ENCODE measurements around the gene FLT4. TPM values are rescaled to one million over a fixed set of nuclear protein-coding genes. Genes with fewer than 3 reads are reported as not detected.

The FLT4 gene
- total RNA-seq, 1 experiment from 2014 or later, result not detected

GRCh38 chr5:180627386-180628120 lies 21.8 kb downstream of the FLT4 start:
- DNase-seq (ENCODE audit: low spot score), result no peak

DNA sequence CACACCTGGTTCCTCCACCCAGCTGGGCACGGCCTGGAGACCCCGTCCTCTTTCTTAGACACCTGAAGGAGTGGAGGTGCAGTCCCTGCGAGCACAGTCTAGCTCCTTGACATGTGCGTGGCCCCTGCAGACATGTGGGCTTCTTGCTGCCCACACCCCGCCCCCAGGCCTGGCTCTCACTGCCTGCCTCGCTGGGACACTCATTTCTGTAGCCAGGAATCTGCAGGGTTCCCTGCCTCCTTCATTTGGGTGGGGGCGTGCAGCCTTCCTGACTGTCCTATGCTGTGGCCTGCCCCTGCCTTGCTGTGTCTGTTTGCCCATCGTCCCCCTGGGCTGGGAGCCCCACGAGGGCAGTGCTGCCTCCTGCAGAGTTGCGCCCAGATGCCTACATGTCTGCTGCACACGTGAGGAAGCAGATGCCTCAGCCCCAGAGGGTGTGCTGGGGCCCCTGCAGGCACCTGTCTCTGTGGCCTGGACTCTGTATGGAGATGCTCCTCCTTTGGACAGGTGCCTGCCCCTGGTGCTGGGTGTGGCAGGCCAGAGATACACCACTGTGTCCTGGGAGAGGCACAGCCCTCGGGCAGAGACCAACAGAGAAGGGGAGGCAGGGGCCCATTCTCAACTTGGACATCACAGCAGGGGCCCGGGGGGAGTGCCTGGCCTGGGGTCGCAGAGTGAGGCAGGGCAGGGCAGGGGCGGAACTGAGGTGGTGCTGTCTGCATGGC lies 22.6 kb downstream of the FLT4 start:
- no peak for DNase-seq (ENCODE audit: low spot score)

GRCh38 chr5:180625791-180626660 lies 23.4 kb downstream of the FLT4 start:
- DNase-seq (ENCODE audit: low spot score), result no peak

DNA sequence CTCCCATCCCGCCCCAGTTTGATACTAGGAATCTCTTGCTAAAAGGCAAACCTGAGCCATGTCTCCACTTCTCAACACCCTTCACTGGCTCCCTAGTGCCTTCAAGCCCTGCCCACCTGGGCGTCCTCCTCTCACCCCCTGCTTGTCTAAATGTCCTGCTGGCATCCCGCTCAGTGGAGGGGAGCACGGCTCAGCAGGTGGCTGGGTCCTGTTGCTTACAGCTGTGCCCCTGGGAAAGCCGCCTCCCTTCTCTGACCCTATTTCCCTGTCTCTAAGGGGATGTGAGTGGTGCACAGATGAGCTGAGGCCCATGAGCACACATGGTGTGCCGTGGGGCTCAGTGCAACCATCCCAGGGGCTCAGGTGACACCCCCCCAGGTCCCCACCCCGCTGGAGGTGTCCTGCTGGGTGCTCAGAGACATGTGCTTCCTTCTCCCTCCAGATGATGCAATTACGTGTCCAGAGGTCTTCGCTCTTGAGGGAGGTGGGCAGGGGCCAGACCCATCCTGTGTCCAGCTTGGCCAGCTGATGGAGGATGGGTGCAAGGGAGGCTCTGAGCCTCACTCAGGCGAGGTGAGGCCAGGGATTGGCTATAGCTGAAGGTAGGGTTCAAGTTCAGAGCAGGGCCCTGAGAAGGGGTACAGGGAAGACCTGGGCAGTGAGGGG lies 24.1 kb downstream of the FLT4 start:
- no peak for DNase-seq (ENCODE audit: low spot score)

- no peak for DNase-seq (ENCODE audit: low spot score)
These were observed 24.8 kb downstream of the FLT4 start for GRCh38 chr5:180624587-180624986.

DNA sequence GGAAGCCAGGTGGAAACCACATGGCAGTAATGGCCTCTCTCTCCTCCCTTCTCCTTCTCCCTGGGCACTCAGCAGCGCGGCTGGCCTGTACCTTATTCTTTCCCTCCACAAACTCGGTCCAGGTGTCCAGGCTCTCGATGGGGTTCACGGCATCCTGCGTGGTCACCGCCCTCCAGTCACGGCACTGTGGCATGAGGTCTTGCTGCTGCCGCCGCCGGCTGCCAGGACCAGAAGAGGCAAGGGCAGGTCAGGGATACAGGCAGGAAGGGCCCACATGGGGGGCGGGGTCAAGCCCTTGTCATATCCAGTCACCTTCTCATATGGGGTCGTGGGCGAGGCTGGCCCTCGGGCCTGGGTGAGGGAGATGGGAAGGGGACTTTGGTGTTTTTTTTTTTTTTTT lies 25.6 kb downstream of the FLT4 start:
- DNase-seq (ENCODE audit: low spot score), result no peak

DNA sequence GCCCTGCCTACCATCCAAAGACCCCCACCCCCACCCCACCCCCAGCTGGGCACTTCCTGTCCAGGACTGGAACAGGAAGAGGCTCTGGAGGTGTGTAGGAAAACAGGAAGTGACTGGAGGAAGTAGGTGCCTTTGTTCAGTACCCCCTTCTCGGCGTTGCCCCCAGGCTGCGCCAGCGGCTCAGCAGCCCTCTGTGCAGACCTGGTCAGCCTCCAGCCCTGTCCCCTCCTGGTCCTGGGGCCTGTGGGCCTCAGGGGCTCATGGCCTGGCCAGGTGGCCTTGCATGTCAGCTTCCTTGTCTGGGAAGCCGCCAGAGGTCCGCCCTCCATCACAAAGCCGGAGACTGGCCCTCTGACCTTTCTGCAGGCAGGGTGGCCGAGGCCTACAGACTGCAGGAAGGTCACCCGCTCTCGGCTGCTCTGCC lies 26.0 kb downstream of the FLT4 start:
- DNase-seq (ENCODE audit: low spot score), result no peak

DNA sequence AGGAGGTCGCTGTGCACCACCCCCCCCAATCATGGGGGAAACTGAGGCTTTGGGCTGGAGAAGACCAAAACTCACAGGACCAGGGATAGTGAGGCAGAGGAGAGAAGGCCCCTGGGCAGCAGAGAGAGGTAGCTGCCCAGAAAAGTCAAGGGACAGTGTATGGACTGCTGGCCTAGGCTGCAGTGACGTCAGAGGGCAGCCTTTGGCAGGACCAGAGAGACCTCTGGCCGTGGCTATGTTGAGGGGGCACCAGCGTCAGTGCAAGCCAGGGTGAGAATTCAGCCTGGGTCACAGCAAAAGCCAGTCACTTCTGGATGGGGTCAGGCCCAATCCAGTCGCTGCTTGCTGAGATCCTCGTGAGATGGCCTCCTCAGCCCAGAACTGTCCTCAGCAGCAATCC lies 26.5 kb downstream of the FLT4 start:
- no peak for DNase-seq (ENCODE audit: low spot score)

GRCh38 chr5:180621311-180621710 lies 28.1 kb downstream of the FLT4 start:
- DNase-seq (ENCODE audit: low spot score), result no peak

DNA sequence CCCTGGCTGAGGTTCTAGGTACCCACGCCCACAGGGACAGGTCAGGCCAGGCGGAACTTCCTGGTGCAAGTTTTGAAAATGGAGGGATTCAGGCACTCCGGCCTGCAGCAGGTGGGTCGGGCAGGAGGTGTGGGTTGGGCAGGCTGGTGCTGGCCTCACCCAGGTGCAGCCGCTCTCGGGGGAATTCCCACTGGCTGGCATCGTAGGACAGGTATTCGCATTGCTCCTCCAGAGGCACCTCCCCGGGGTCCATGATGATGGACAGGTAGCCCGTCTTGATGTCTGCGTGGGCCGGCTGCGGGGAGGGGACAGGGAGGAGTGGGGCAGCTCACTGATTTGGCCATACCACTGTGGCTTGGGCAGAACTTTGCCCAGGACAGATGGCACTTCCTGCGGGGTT lies 29.4 kb downstream of the FLT4 start:
- DNase-seq (ENCODE audit: low spot score), result no peak

DNA sequence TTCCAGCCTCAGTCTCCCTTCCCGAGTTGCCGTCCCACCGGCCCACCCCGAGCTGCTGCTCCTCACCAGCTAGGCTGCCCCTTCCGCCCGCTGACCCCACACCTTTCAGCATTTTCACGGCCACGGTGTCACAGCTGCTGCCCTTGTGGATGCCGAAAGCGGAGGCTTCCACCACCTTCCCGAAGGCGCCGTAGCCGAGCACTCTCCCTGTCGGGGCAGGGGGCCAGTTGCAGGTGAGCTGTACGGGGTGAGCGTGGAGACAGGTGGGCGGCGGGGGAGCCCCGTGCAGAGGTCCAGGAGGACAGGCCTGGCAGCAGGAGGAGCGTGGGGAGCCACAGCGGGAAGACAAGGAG lies 29.9 kb downstream of the FLT4 start:
- DNase-seq (ENCODE audit: low spot score), result no peak

GRCh38 chr5:180618829-180619562 lies 30.4 kb downstream of the FLT4 start:
- DNase-seq (ENCODE audit: low spot score), result no peak

GRCh38 chr5:180618487-180618828 lies 30.9 kb downstream of the FLT4 start:
- DNase-seq (ENCODE audit: low spot score), result no peak

GRCh38 chr5:180613814-180614188 lies 35.6 kb downstream of the FLT4 start:
- no peak for DNase-seq (ENCODE audit: low spot score)

GRCh38 chr5:180613188-180613813 lies 36.1 kb downstream of the FLT4 start:
- no peak for DNase-seq (ENCODE audit: low spot score)

GRCh38 chr5:180612683-180613082 lies 36.7 kb downstream of the FLT4 start:
- DNase-seq (ENCODE audit: low spot score), result no peak

GRCh38 chr5:180611140-180611850 lies 38.1 kb downstream of the FLT4 start:
- peak; percentile 71 for DNase-seq (ENCODE audit: low spot score)

DNA sequence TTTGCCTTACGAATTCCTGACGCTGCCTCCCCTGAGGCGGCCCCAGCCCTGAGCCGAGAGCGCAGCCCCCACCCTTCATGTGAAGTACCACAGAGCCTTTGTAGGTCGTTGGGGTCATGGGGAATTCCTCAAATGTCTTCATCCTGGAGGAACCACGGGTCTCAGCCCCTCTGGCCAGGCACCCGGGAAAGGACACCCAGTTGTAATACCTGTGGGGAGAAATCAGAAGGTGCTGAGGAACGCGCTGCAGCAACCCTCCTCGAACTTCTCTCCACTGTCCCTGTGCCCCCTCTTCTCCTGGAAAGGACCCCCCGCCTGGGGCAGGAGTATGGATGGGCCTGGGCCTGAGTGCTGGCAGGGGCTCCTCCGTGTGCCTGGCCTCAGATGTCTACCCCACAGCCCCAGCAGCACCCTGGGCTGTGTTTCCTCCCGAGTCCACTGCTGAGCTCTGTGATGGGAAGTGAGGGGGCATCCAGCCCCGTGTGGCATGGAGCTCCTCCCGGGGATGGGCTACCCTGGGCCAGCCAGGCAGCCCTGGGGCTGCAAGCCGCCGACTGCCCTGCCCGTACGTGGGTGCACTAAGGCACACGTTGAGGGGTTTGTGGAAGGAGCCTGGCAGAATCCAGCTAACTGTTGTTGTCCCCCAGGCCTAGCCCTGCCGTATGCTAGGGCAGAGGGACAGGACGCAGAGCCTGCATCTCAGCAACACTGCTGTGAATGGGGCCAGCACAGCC lies 39.4 kb downstream of the FLT4 start:
- DNase-seq (ENCODE audit: low spot score), result no peak

DNA sequence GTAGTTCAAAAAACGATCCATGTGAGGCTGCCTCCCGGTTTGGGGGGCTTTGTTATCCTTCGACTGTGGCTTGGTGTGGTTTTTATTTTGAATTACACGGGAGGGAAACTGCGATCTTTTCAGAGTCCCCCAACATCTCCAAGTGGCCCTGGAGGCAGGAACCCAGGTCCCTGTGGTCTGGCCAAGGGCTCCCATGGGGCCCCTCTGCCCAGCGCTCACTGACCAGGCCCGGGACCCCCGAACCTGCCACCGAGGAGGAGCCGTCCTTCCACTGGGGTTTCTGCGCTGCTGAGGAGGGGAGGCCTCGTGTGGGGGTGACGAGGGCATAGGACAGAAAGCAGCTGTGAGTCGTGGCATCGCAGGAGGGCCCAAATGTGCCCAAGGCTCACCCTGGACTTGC lies 40.0 kb downstream of the FLT4 start:
- no peak for DNase-seq (ENCODE audit: low spot score)
